ENCODE measurements around the gene BICC1.

The BICC1 gene

GRCh38 chr10:58570979-58571378 lies 58.3 kb downstream of the BICC1 start:
- Histone ChIP-seq H3K27me3 (ENCODE audit: insufficient read depth, low read length, poor library complexity, severe bottlenecking) (no peaks in the 10 kb centered on the region), H3K4me3 (ENCODE audit: low read length, poor library complexity, severe bottlenecking) (no peak overlapping the region), H3K9me2 (replicated peaks; ENCODE audit: low read depth, low read length) (no peaks in the 10 kb centered on the region), H3K9me3 (ENCODE audit: insufficient read depth, low read depth, low read length) (no peaks in the 10 kb centered on the region), H3F3A (ENCODE audit: low read depth) (no peaks in the 10 kb centered on the region), H2AFZ (ENCODE audit: low read length) (no peak overlapping the region), H3K36me3 (ENCODE audit: insufficient read depth, low read length) (no peaks in the 10 kb centered on the region), H3K9ac (ENCODE audit: low read depth, low read length, poor library complexity, severe bottlenecking) (no peak overlapping the region), H3K4me1 (ENCODE audit: insufficient read depth, low read length, poor library complexity, severe bottlenecking) (no peaks in the 10 kb centered on the region), H3K4me2 (ENCODE audit: low read depth, low read length, poor library complexity, severe bottlenecking) (no peak overlapping the region), H3K79me2 (ENCODE audit: insufficient read depth, low read length) (no peaks in the 10 kb centered on the region), H4K20me1 (ENCODE audit: insufficient read depth, low read length, poor library complexity, severe bottlenecking) (no peaks in the 10 kb centered on the region)
- TF ChIP-seq, protein P1, sequence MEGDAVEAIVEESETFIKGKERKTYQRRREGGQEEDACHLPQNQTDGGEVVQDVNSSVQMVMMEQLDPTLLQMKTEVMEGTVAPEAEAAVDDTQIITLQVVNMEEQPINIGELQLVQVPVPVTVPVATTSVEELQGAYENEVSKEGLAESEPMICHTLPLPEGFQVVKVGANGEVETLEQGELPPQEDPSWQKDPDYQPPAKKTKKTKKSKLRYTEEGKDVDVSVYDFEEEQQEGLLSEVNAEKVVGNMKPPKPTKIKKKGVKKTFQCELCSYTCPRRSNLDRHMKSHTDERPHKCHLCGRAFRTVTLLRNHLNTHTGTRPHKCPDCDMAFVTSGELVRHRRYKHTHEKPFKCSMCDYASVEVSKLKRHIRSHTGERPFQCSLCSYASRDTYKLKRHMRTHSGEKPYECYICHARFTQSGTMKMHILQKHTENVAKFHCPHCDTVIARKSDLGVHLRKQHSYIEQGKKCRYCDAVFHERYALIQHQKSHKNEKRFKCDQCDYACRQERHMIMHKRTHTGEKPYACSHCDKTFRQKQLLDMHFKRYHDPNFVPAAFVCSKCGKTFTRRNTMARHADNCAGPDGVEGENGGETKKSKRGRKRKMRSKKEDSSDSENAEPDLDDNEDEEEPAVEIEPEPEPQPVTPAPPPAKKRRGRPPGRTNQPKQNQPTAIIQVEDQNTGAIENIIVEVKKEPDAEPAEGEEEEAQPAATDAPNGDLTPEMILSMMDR (conservative IDR thresholded peaks at IDR 0.05; ENCODE audit: low read length): no peak
- no peak for TF ChIP-seq EZH2phosphoT487 (IDR thresholded peaks at IDR 0.05; ENCODE audit: borderline replicate concordance)

DNA sequence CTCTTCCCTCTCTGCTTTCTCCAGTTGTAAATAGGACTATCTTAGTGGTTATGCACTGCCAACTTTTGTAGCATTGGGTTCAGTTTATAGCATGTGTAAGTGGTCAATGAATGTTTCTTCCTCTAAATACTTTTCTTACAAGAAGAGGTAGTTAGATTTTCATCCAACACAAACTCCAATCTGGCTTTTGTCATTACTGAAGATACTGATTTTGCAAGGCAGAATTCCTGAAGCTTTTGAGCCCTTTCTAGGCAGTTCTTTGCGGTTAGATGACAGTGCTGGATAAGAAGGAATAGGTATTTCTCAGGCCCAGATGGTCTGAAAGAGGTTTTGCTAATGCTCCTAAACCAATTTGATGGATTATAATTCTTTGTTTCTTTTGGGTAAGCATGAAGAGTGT lies 60.5 kb downstream of the BICC1 start:
- H3K9me2 ChIP-seq (replicated peaks; ENCODE audit: low read depth, low read length): no peaks in the 10 kb centered on the region
- H3K27me3 ChIP-seq (ENCODE audit: insufficient read depth, low read length, poor library complexity, severe bottlenecking): no peaks in the 10 kb centered on the region
- no peaks in the 10 kb centered on the region for H3K79me2 ChIP-seq (ENCODE audit: insufficient read depth, low read length)
- no peaks in the 10 kb centered on the region for H3K36me3 ChIP-seq (ENCODE audit: insufficient read depth, low read length)
- H2AFZ ChIP-seq (ENCODE audit: low read length): no peak overlapping the region
- H3K4me3 ChIP-seq (ENCODE audit: low read length, poor library complexity, severe bottlenecking): no peak overlapping the region
- no peak for TF ChIP-seq EZH2phosphoT487 (IDR thresholded peaks at IDR 0.05; ENCODE audit: borderline replicate concordance)
- TF ChIP-seq, protein P1 (conservative IDR thresholded peaks at IDR 0.05; ENCODE audit: low read length): no peak
- no peaks in the 10 kb centered on the region for H3F3A ChIP-seq (ENCODE audit: low read depth)
- H3K4me1 ChIP-seq (ENCODE audit: insufficient read depth, low read length, poor library complexity, severe bottlenecking): no peaks in the 10 kb centered on the region
- no peak overlapping the region for H3K9ac ChIP-seq (ENCODE audit: low read depth, low read length, poor library complexity, severe bottlenecking)
- H3K9me3 ChIP-seq (ENCODE audit: insufficient read depth, low read depth, low read length): no peaks in the 10 kb centered on the region
- H4K20me1 ChIP-seq (ENCODE audit: insufficient read depth, low read length, poor library complexity, severe bottlenecking): no peaks in the 10 kb centered on the region
- H3K4me2 ChIP-seq (ENCODE audit: low read depth, low read length, poor library complexity, severe bottlenecking): no peak overlapping the region

DNA sequence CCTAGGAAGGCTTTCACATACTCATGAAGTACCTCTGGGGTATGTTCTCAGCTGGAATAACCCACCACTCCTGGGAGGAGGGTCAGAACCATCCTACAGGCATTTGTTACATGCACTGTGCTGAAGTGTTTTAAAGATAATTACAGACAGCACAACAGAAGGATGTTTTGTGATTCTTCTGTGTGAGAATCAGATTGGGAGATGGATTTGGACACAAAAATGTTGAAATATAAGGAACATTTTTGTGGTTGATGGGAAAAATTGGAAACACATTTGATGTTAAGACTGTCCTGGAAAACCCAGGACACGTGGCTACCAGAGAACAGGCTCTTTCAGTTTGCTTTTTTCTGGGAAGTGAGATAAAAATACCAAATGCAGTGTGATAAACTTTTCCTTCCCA lies 61.4 kb downstream of the BICC1 start:
- H3K4me3 ChIP-seq (ENCODE audit: low read length, poor library complexity, severe bottlenecking): no peak overlapping the region
- no peaks in the 10 kb centered on the region for H3K9me3 ChIP-seq (ENCODE audit: insufficient read depth, low read depth, low read length)
- no peak overlapping the region for H3K9ac ChIP-seq (ENCODE audit: low read depth, low read length, poor library complexity, severe bottlenecking)
- TF ChIP-seq EZH2phosphoT487 (IDR thresholded peaks at IDR 0.05; ENCODE audit: borderline replicate concordance): no peak
- TF ChIP-seq, protein P1 (conservative IDR thresholded peaks at IDR 0.05; ENCODE audit: low read length): no peak
- H3K4me1 ChIP-seq (ENCODE audit: insufficient read depth, low read length, poor library complexity, severe bottlenecking): no peaks in the 10 kb centered on the region
- H3K9me2 ChIP-seq (replicated peaks; ENCODE audit: low read depth, low read length): no peaks in the 10 kb centered on the region
- H3K79me2 ChIP-seq (ENCODE audit: insufficient read depth, low read length): no peaks in the 10 kb centered on the region
- no peak overlapping the region for H3K4me2 ChIP-seq (ENCODE audit: low read depth, low read length, poor library complexity, severe bottlenecking)
- no peaks in the 10 kb centered on the region for H4K20me1 ChIP-seq (ENCODE audit: insufficient read depth, low read length, poor library complexity, severe bottlenecking)
- no peaks in the 10 kb centered on the region for H3K27me3 ChIP-seq (ENCODE audit: insufficient read depth, low read length, poor library complexity, severe bottlenecking)
- no peak overlapping the region for H2AFZ ChIP-seq (ENCODE audit: low read length)
- no peaks in the 10 kb centered on the region for H3F3A ChIP-seq (ENCODE audit: low read depth)
- H3K36me3 ChIP-seq (ENCODE audit: insufficient read depth, low read length): no peaks in the 10 kb centered on the region
